ENCODE results near the gene SLC12A5.
"Not testable (repeated sequence)": the region's sequence is repeated elsewhere in the genome, so short reads cannot be mapped to it uniquely, and the experiment has no call there.

The SLC12A5 gene
- total RNA-seq: 0 reads per million in 3 donors

- Histone ChIP-seq H3K27me3 (replicated peaks; ENCODE audit: control insufficient read depth, insufficient read depth, low read length, poor library complexity, severe bottlenecking) (peaks cover 41% of the 10 kb centered on the region), H3K27ac (ENCODE audit: insufficient read depth, low read length, poor library complexity, severe bottlenecking) (no peak within 1 kb of the TSS), H3K4me1 (ENCODE audit: control insufficient read depth, insufficient read depth, low read length, poor library complexity, severe bottlenecking) (no peaks in the 10 kb centered on the region), H3K4me3 (ENCODE audit: insufficient read depth, low read depth, low read length, poor library complexity, severe bottlenecking) (no peak within 1 kb of the TSS), H3K36me3 (ENCODE audit: control insufficient read depth, insufficient read depth, low read length) (no peaks in the 10 kb centered on the region), H3K9me3 (ENCODE audit: control insufficient read depth, low read length) (no peaks in the 10 kb centered on the region)
- DNase-seq: no peak
Measured at GRCh38 chr20:46028772-46029371, at the start of gene SLC12A5. SLC12A5 (plus strand) TSS chr20:46029215; CDS start chr20:46029345, 130 bp downstream.

DNA sequence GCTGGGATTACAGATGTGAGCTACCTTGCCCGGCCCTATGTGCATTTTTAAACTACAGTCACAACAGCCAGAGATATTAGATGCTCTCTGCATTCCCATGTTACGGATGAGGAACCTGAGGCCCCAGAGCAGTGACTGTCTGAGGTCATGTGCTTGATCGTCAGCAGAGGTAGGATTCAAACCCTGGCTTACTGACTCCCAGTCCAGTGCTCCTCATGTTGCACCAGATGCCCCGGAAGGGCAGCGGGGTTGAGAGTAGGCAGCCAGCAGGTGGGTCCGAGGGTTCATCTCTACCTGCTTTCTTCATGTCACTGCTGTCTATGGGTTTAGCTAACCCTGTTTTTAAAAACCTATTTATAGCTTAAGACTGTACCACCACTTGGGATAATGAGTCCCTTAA lies 47.8 kb upstream of the SLC12A5 start:
- H3K36me3 ChIP-seq (ENCODE audit: control insufficient read depth, insufficient read depth, low read length): no peaks in the 10 kb centered on the region
- no peaks in the 10 kb centered on the region for H3K9me3 ChIP-seq (ENCODE audit: control insufficient read depth, low read length)
- H3K27me3 ChIP-seq (replicated peaks; ENCODE audit: control insufficient read depth, insufficient read depth, low read length, poor library complexity, severe bottlenecking): no peaks in the 10 kb centered on the region
- H3K27ac ChIP-seq (ENCODE audit: insufficient read depth, low read length, poor library complexity, severe bottlenecking): no peak overlapping the region
- no peak overlapping the region for H3K4me3 ChIP-seq (ENCODE audit: insufficient read depth, low read depth, low read length, poor library complexity, severe bottlenecking)
- no peak for DNase-seq
- H3K4me1 ChIP-seq (ENCODE audit: control insufficient read depth, insufficient read depth, low read length, poor library complexity, severe bottlenecking): no peaks in the 10 kb centered on the region

DNA sequence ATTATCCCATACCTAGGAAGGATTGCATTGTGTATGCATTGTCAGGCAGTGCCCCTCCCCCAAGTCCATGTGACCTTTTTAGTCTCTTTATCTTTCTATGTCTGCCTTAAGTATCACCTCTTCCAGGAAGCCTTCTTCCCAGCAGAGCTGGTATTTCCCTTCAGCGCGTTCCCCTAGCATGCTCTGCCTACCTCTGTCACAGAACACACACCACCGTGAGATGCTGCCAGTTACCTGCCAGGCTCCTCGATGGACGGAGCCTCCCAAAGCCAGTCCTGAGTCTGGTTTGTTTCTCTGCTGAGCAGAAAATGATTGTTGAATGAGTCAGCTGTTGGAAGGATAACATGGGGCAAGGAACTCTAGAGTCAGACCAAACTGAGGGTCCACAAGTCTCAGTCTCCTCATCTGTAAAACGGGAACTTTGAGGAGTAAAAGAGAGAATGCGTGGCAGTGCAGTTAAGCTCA lies 45.7 kb upstream of the SLC12A5 start:
- Histone ChIP-seq H3K9me3 (ENCODE audit: control insufficient read depth, low read length) (no peaks in the 10 kb centered on the region), H3K4me1 (ENCODE audit: control insufficient read depth, insufficient read depth, low read length, poor library complexity, severe bottlenecking) (no peaks in the 10 kb centered on the region), H3K27ac (ENCODE audit: insufficient read depth, low read length, poor library complexity, severe bottlenecking) (no peak overlapping the region), H3K4me3 (ENCODE audit: insufficient read depth, low read depth, low read length, poor library complexity, severe bottlenecking) (no peak overlapping the region), H3K27me3 (replicated peaks; ENCODE audit: control insufficient read depth, insufficient read depth, low read length, poor library complexity, severe bottlenecking) (no peaks in the 10 kb centered on the region), H3K36me3 (ENCODE audit: control insufficient read depth, insufficient read depth, low read length) (no peaks in the 10 kb centered on the region)
- DNase-seq: no peak

DNA sequence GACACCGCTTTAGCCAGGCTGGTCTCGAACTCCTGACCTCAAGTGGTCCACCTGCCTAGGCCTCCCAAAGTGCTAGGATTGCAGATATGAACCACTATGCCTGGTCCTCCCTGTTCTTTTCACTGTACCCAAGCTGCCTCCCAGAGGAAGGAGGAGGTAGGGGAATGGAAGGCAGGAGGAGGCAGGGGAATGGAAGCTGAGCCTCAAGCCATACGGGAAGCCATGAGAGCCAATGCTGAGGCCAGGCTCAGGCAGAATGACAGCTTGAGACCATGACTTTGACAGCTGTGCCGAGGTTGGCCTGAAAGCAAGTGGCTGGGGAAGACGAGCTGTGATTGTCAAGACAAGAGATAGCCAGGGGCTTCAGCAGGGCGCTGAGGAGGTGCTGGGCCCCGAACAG lies 43.4 kb upstream of the SLC12A5 start:
- Histone ChIP-seq H3K27ac (ENCODE audit: insufficient read depth, low read length, poor library complexity, severe bottlenecking) (no peak overlapping the region), H3K36me3 (ENCODE audit: control insufficient read depth, insufficient read depth, low read length) (no peaks in the 10 kb centered on the region), H3K4me3 (ENCODE audit: insufficient read depth, low read depth, low read length, poor library complexity, severe bottlenecking) (no peak overlapping the region), H3K4me1 (ENCODE audit: control insufficient read depth, insufficient read depth, low read length, poor library complexity, severe bottlenecking) (no peaks in the 10 kb centered on the region), H3K9me3 (ENCODE audit: control insufficient read depth, low read length) (no peaks in the 10 kb centered on the region), H3K27me3 (replicated peaks; ENCODE audit: control insufficient read depth, insufficient read depth, low read length, poor library complexity, severe bottlenecking) (no peaks in the 10 kb centered on the region)
- DNase-seq: no peak

DNA sequence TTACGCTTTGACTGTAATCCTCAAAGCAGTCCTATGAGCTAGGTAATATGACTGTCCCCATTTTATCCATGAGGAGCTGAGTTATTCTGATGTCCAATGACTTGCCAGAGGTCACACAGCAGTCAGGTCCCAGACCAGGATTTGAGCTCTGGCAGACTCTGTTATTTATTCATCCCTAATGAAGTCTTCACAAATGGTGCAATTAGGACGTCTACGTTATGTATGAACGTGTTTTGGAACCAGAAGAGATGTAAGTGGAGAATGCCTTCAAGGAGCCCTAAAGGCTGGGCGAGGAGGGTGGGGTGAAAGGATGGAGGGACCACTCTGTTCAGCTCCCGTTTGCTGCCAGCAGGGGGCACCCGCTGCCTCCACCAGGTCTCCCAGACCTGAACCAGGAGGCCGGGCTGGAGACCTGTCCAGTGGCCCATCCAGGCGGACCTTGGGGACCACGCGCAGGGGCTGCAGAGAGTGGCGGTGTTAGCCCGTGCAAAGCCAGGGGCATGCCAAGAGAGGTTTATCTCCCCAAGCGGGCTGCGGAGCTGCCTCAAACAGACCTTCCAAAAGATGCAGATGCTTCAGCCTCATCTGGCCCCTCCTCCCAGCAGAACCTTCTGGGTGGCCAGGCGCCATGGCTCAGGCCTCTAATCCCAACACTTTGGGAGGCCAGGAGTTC lies 41.8 kb upstream of the SLC12A5 start:
- Histone ChIP-seq H3K9me3 (ENCODE audit: control insufficient read depth, low read length) (no peaks in the 10 kb centered on the region), H3K36me3 (ENCODE audit: control insufficient read depth, insufficient read depth, low read length) (no peaks in the 10 kb centered on the region), H3K4me3 (ENCODE audit: insufficient read depth, low read depth, low read length, poor library complexity, severe bottlenecking) (no peak overlapping the region), H3K27me3 (replicated peaks; ENCODE audit: control insufficient read depth, insufficient read depth, low read length, poor library complexity, severe bottlenecking) (no peaks in the 10 kb centered on the region), H3K27ac (ENCODE audit: insufficient read depth, low read length, poor library complexity, severe bottlenecking) (no peak overlapping the region), H3K4me1 (ENCODE audit: control insufficient read depth, insufficient read depth, low read length, poor library complexity, severe bottlenecking) (no peaks in the 10 kb centered on the region)
- DNase-seq: peak; percentile 50 to 61 (median 50)

- H3K27ac ChIP-seq (ENCODE audit: insufficient read depth, low read length, poor library complexity, severe bottlenecking); H3K36me3 ChIP-seq (ENCODE audit: control insufficient read depth, insufficient read depth, low read length); H3K4me3 ChIP-seq (ENCODE audit: insufficient read depth, low read depth, low read length, poor library complexity, severe bottlenecking); H3K9me3 ChIP-seq (ENCODE audit: control insufficient read depth, low read length); H3K27me3 ChIP-seq (replicated peaks; ENCODE audit: control insufficient read depth, insufficient read depth, low read length, poor library complexity, severe bottlenecking); DNase-seq; H3K4me1 ChIP-seq (ENCODE audit: control insufficient read depth, insufficient read depth, low read length, poor library complexity, severe bottlenecking): not testable (repeated sequence)
Measured at GRCh38 chr20:45988830-45989229, 40.2 kb upstream of the SLC12A5 start.

GRCh38 chr20:45991616-45992015 lies 37.4 kb upstream of the SLC12A5 start:
- Histone ChIP-seq H3K36me3 (ENCODE audit: control insufficient read depth, insufficient read depth, low read length) (no peaks in the 10 kb centered on the region), H3K27me3 (replicated peaks; ENCODE audit: control insufficient read depth, insufficient read depth, low read length, poor library complexity, severe bottlenecking) (no peaks in the 10 kb centered on the region), H3K9me3 (ENCODE audit: control insufficient read depth, low read length) (no peaks in the 10 kb centered on the region), H3K4me1 (ENCODE audit: control insufficient read depth, insufficient read depth, low read length, poor library complexity, severe bottlenecking) (no peaks in the 10 kb centered on the region), H3K27ac (ENCODE audit: insufficient read depth, low read length, poor library complexity, severe bottlenecking) (no peak overlapping the region), H3K4me3 (ENCODE audit: insufficient read depth, low read depth, low read length, poor library complexity, severe bottlenecking) (no peak overlapping the region)
- no peak for DNase-seq

GRCh38 chr20:45993197-45993951 lies 35.6 kb upstream of the SLC12A5 start:
- H3K9me3 ChIP-seq (ENCODE audit: control insufficient read depth, low read length): no peaks in the 10 kb centered on the region
- H3K36me3 ChIP-seq (ENCODE audit: control insufficient read depth, insufficient read depth, low read length): no peaks in the 10 kb centered on the region
- no peak for DNase-seq
- H3K27ac ChIP-seq (ENCODE audit: insufficient read depth, low read length, poor library complexity, severe bottlenecking): no peak overlapping the region
- H3K4me3 ChIP-seq (ENCODE audit: insufficient read depth, low read depth, low read length, poor library complexity, severe bottlenecking): no peak overlapping the region
- no peaks in the 10 kb centered on the region for H3K27me3 ChIP-seq (replicated peaks; ENCODE audit: control insufficient read depth, insufficient read depth, low read length, poor library complexity, severe bottlenecking)
- peaks cover 10% of the 10 kb centered on the region for H3K4me1 ChIP-seq (ENCODE audit: control insufficient read depth, insufficient read depth, low read length, poor library complexity, severe bottlenecking)

GRCh38 chr20:45994761-45995493 lies 34.1 kb upstream of the SLC12A5 start:
- no peaks in the 10 kb centered on the region for H3K9me3 ChIP-seq (ENCODE audit: control insufficient read depth, low read length)
- peaks cover 25% of the 10 kb centered on the region for H3K4me1 ChIP-seq (ENCODE audit: control insufficient read depth, insufficient read depth, low read length, poor library complexity, severe bottlenecking)
- H3K36me3 ChIP-seq (ENCODE audit: control insufficient read depth, insufficient read depth, low read length): no peaks in the 10 kb centered on the region
- no peak for DNase-seq
- no peak overlapping the region for H3K27ac ChIP-seq (ENCODE audit: insufficient read depth, low read length, poor library complexity, severe bottlenecking)
- no peak overlapping the region for H3K4me3 ChIP-seq (ENCODE audit: insufficient read depth, low read depth, low read length, poor library complexity, severe bottlenecking)
- H3K27me3 ChIP-seq (replicated peaks; ENCODE audit: control insufficient read depth, insufficient read depth, low read length, poor library complexity, severe bottlenecking): no peaks in the 10 kb centered on the region

All from effector memory CD4-positive, alpha-beta T cell (primary cell).